ENCODE results near the gene TYW3. TPM values are rescaled to one million over a fixed set of nuclear protein-coding genes. Genes with fewer than 3 reads are reported as not detected.

Gene TYW3
- total RNA-seq, 1 donor = 17.4 TPM

- Histone ChIP-seq H3K79me2 (ENCODE audit: insufficient read depth, low read length) (no peaks in the 10 kb centered on the region), H3K9me3 (ENCODE audit: low read depth, low read length) (no peaks in the 10 kb centered on the region), H3K4me2 (ENCODE audit: insufficient read depth, low read length) (no peak overlapping the region), H3K36me3 (ENCODE audit: insufficient read depth, low read length) (no peaks in the 10 kb centered on the region), H3K4me3 (ENCODE audit: insufficient read depth, low read length) (no peak overlapping the region), H2AFZ (ENCODE audit: low read length) (no peak overlapping the region), H3K27ac (ENCODE audit: low read depth, low read length) (no peak overlapping the region), H3K27me3 (ENCODE audit: insufficient read depth, low read length) (no peaks in the 10 kb centered on the region), H4K20me1 (ENCODE audit: insufficient read depth, low read length) (no peaks in the 10 kb centered on the region), H3K4me1 (ENCODE audit: insufficient read depth, low read length) (peaks cover 8% of the 10 kb centered on the region)
- no peak for TF ChIP-seq CTCF (IDR thresholded peaks at IDR 0.05; ENCODE audit: extremely low read depth, low read depth, low read length)
- no peak for DNase-seq (ENCODE audit: insufficient read length, low spot score, missing footprints)
These were observed 35.1 kb upstream of the TYW3 start for GRCh38 chr1:74697832-74698231.

- no peak overlapping the region for H3K4me3 ChIP-seq (ENCODE audit: insufficient read depth, low read length)
- H3K27ac ChIP-seq (ENCODE audit: low read depth, low read length) = no peak overlapping the region
- no peak overlapping the region for H3K4me2 ChIP-seq (ENCODE audit: insufficient read depth, low read length)
- H3K79me2 ChIP-seq (ENCODE audit: insufficient read depth, low read length) = no peaks in the 10 kb centered on the region
- no peak for TF ChIP-seq CTCF (IDR thresholded peaks at IDR 0.05; ENCODE audit: extremely low read depth, low read depth, low read length)
- DNase-seq (ENCODE audit: insufficient read length, low spot score, missing footprints) = no peak
- H3K36me3 ChIP-seq (ENCODE audit: insufficient read depth, low read length) = peaks cover 9% of the 10 kb centered on the region
- H3K4me1 ChIP-seq (ENCODE audit: insufficient read depth, low read length) = no peaks in the 10 kb centered on the region
- no peaks in the 10 kb centered on the region for H3K27me3 ChIP-seq (ENCODE audit: insufficient read depth, low read length)
- no peak overlapping the region for H2AFZ ChIP-seq (ENCODE audit: low read length)
- H4K20me1 ChIP-seq (ENCODE audit: insufficient read depth, low read length) = no peaks in the 10 kb centered on the region
- H3K9me3 ChIP-seq (ENCODE audit: low read depth, low read length) = no peaks in the 10 kb centered on the region
These were observed 33.6 kb upstream of the TYW3 start for GRCh38 chr1:74699331-74699730.

GRCh38 chr1:74703386-74704182 is 29.4 kb upstream of the TYW3 start:
- Histone ChIP-seq H3K36me3 (ENCODE audit: insufficient read depth, low read length) (peaks cover 15% of the 10 kb centered on the region), H3K27ac (ENCODE audit: low read depth, low read length) (no peak overlapping the region), H2AFZ (ENCODE audit: low read length) (no peak overlapping the region), H3K27me3 (ENCODE audit: insufficient read depth, low read length) (no peaks in the 10 kb centered on the region), H3K79me2 (ENCODE audit: insufficient read depth, low read length) (no peaks in the 10 kb centered on the region), H3K4me2 (ENCODE audit: insufficient read depth, low read length) (no peak overlapping the region), H3K9me3 (ENCODE audit: low read depth, low read length) (no peaks in the 10 kb centered on the region), H4K20me1 (ENCODE audit: insufficient read depth, low read length) (no peaks in the 10 kb centered on the region), H3K4me1 (ENCODE audit: insufficient read depth, low read length) (no peaks in the 10 kb centered on the region), H3K4me3 (ENCODE audit: insufficient read depth, low read length) (no peak overlapping the region)
- no peak for TF ChIP-seq CTCF (IDR thresholded peaks at IDR 0.05; ENCODE audit: extremely low read depth, low read depth, low read length)
- no peak for DNase-seq (ENCODE audit: insufficient read length, low spot score, missing footprints)

GRCh38 chr1:74712881-74713280 is 20.1 kb upstream of the TYW3 start:
- H2AFZ ChIP-seq (ENCODE audit: low read length) = no peak overlapping the region
- no peak overlapping the region for H3K27ac ChIP-seq (ENCODE audit: low read depth, low read length)
- H3K36me3 ChIP-seq (ENCODE audit: insufficient read depth, low read length) = peaks cover 14% of the 10 kb centered on the region
- no peaks in the 10 kb centered on the region for H4K20me1 ChIP-seq (ENCODE audit: insufficient read depth, low read length)
- H3K27me3 ChIP-seq (ENCODE audit: insufficient read depth, low read length) = no peaks in the 10 kb centered on the region
- no peak for TF ChIP-seq CTCF (IDR thresholded peaks at IDR 0.05; ENCODE audit: extremely low read depth, low read depth, low read length)
- no peaks in the 10 kb centered on the region for H3K9me3 ChIP-seq (ENCODE audit: low read depth, low read length)
- H3K4me3 ChIP-seq (ENCODE audit: insufficient read depth, low read length) = no peak overlapping the region
- H3K79me2 ChIP-seq (ENCODE audit: insufficient read depth, low read length) = no peaks in the 10 kb centered on the region
- H3K4me2 ChIP-seq (ENCODE audit: insufficient read depth, low read length) = no peak overlapping the region
- DNase-seq (ENCODE audit: insufficient read length, low spot score, missing footprints) = no peak
- H3K4me1 ChIP-seq (ENCODE audit: insufficient read depth, low read length) = no peaks in the 10 kb centered on the region
